GM12878 (cell line): ENCODE measurements around the gene GREB1. TPM values are rescaled to one million over a fixed set of nuclear protein-coding genes. Genes with fewer than 3 reads are reported as not detected.

Source experiments
- ATAC-seq: fragments of 200-7000 bp; cut with Tn5 transposase; 3 replicates; pipeline ENCODE4 v1.9.1; 2020; ENCODE audit warnings: mild to moderate bottlenecking, moderate library complexity
- BruUV-seq: library from RNA; stranded (reverse); fragments of 400-500 nt; replicated peaks from 2 replicates; lab custom pipeline; 2021; lab: Mats Ljungman, UMichigan
- CTCF ChIA-PET: fragments of 300-600 bp; sonication (Branson Sonifier 250); formaldehyde crosslinking; extraction: SDS; loops from one replicate; lab custom pipeline; 2021; ENCODE audit warnings: inconsistent platforms; lab: Yijun Ruan, JAX
- POLR2A ChIA-PET: fragments of 350-600 bp; formaldehyde crosslinking; extraction: SDS; loops from one replicate; lab custom pipeline; 2021; ENCODE audit warnings: inconsistent platforms; lab: Charles Lee
- RAD21 ChIA-PET: fragments of 300-600 bp; sonication (Branson Sonifier 250); formaldehyde crosslinking; loops from one replicate; lab custom pipeline; 2023; ENCODE audit warnings: antibody characterized with exemption; ENCODE audit not compliant: unreplicated experiment; lab: Charles Lee
- SMC1A ChIA-PET: fragments of 300-600 bp; sonication (Branson Sonifier 250); formaldehyde crosslinking; loops from one replicate; lab custom pipeline; 2023; ENCODE audit not compliant: unreplicated experiment, uncharacterized antibody; lab: Charles Lee
- DNase-seq: peaks from one replicate; pipeline ENCODE4 v3.0.0-alpha.2; 2011; ENCODE audit warnings: low read depth, low spot score
- FAIRE-seq: peaks from 3 replicates; lab custom pipeline; 2011; peaks lifted over from hg19 to GRCh38; lab: Jason Lieb, UNC
- H2AFZ ChIP-seq: 2 replicates; pipeline ENCODE4 v1.6.0; 2011; ENCODE audit warnings: low read depth, low read length, control low read depth; ENCODE audit not compliant: control insufficient read depth
- H3K27ac ChIP-seq: 2 replicates; pipeline ENCODE4 v1.5.1; 2011; ENCODE audit warnings: control low read depth; ENCODE audit not compliant: control insufficient read depth, insufficient read depth
- H3K27me3 ChIP-seq, 2 experiments: replicated peaks in 1 of 2; 2 replicates each; pipeline versions ENCODE4 v1.6.0 to v1.6.1; 2011; ENCODE audit warnings: low read length in 1 of 2; ENCODE audit not compliant: control insufficient read depth in 2 of 2, insufficient read depth in 2 of 2
- H3K36me3 ChIP-seq, 2 experiments: 2 replicates each; pipeline ENCODE4 v1.5.1; 2011; ENCODE audit warnings: low read length in 1 of 2; ENCODE audit not compliant: control insufficient read depth in 2 of 2, insufficient read depth in 2 of 2
- H3K4me1 ChIP-seq: 2 replicates; pipeline ENCODE4 v1.6.1; 2011; ENCODE audit warnings: mild to moderate bottlenecking, low read length, moderate library complexity, mixed read lengths; ENCODE audit not compliant: control insufficient read depth, insufficient read depth
- H3K4me2 ChIP-seq: 2 replicates; pipeline ENCODE4 v1.6.0; 2011; ENCODE audit warnings: control low read depth; ENCODE audit not compliant: control insufficient read depth, insufficient read depth
- H3K4me3 ChIP-seq: fragments of 200-600 bp; sonication (generic); 2 replicates; pipeline ENCODE4 v1.5.1; 2016
- H3K79me2 ChIP-seq: 2 replicates; pipeline ENCODE4 v1.6.0; 2011; ENCODE audit warnings: low read length; ENCODE audit not compliant: control insufficient read depth, insufficient read depth
- H3K9ac ChIP-seq: 2 replicates; pipeline ENCODE4 v1.8.0; 2011; ENCODE audit warnings: low read length, control low read depth, mixed read lengths; ENCODE audit not compliant: control insufficient read depth, insufficient read depth
- H3K9me3 ChIP-seq: replicated peaks from 3 replicates; pipeline ENCODE4 v1.5.1; 2011; ENCODE audit warnings: mild to moderate bottlenecking, low read length; ENCODE audit not compliant: control insufficient read depth, insufficient read depth
- H4K20me1 ChIP-seq: 2 replicates; pipeline ENCODE4 v1.6.0; 2011; ENCODE audit not compliant: control insufficient read depth, insufficient read depth
- CHD4 ChIP-seq: fragments of 200-600 bp; sonication (generic); IDR thresholded peaks from 2 replicates; pipeline ENCODE4 v1.6.1; 2016; ENCODE audit warnings: mild to moderate bottlenecking
- JUNB ChIP-seq: IDR thresholded peaks from 2 replicates; pipeline ENCODE4 v1.6.1; 2016; ENCODE audit warnings: antibody characterized with exemption, mild to moderate bottlenecking
- NFXL1 ChIP-seq: fragments of 450-650 bp; IDR thresholded peaks from 2 replicates; pipeline ENCODE4 v1.6.1; 2017; ENCODE audit warnings: antibody characterized with exemption, mild to moderate bottlenecking, borderline replicate concordance
- RFX5 ChIP-seq: IDR thresholded peaks from 2 replicates; pipeline ENCODE4 v1.6.1; 2011; ENCODE audit warnings: low read depth, low read length, improper control_type of control experiment
- ZNF274 ChIP-seq: IDR thresholded peaks from one replicate; pipeline ENCODE4 v1.8.0; 2011; ENCODE audit not compliant: insufficient read length, insufficient read depth
- WGBS: methylation state at CpG from one replicate; pipeline ENCODE4 v1.1.6; 2016; ENCODE audit warnings: low lambda C conversion rate; ENCODE audit not compliant: insufficient replicate concordance, insufficient coverage; ENCODE audit errors: missing lambda C conversion rate; 5-methylcytosine and 5-hydroxymethylcytosine counted together
- in situ Hi-C: fragments of 300-500 bp; cut with MboI; formaldehyde crosslinking; loops from 9 replicates; pipeline ENCODE4 v1.14.3; 2018; ENCODE audit warnings: mixed read lengths
- intact Hi-C: fragments of 100-400 bp; cut with micrococcal nuclease; formaldehyde crosslinking; loops from one replicate; pipeline ENCODE4 v1.14.2; 2022; ENCODE audit not compliant: unreplicated experiment
- polyA plus RNA-seq, 11 experiments: library from polyadenylated mRNA; depleted of rRNA in 4 of 11; unstranded in 6 of 11; stranded (reverse) in 5 of 11; fragments of >200 nt; fragmentation: Nextera tagmentation in 4 of 11; fragmentation: Illumina TruSeq in 1 of 11; extraction: Ambion mirVana in 4 of 11; extraction: Trizol in 1 of 11; gene quantifications; 1 replicate in 1 of 11; 2 replicates in 10 of 11; pipeline versions ENCODE4 v1.2.1 to v1.2.3, GENCODE V29; 2011 to 2016; ENCODE audit warnings: inconsistent platforms in 2 of 11, missing spikeins in 2 of 11, low read depth in 1 of 11
- total RNA-seq, 4 experiments: library from RNA; depleted of rRNA in 3 of 4; stranded (reverse); fragments of >200 nt in 3 of 4; fragmentation: Illumina TruSeq in 1 of 4; extraction: Trizol in 1 of 4; gene quantifications; 2 replicates each; pipeline versions ENCODE4 v1.2.1 to v1.2.3, GENCODE V29; 2013 to 2021
- TF ChIP-seq, protein P1 (sequence below): fragments of 450-650 bp; IDR thresholded peaks from 2 replicates; pipeline ENCODE4 v1.6.1; 2017; ENCODE audit warnings: mild to moderate bottlenecking, low read depth, inconsistent platforms; ENCODE audit not compliant: poor library complexity, severe bottlenecking
- TF ChIP-seq, protein P2 (sequence below): IDR thresholded peaks from 2 replicates; pipeline ENCODE4 v1.6.1; 2012; ENCODE audit warnings: mild to moderate bottlenecking, low read depth, low read length

GREB1 gene
- total and polyA plus RNA-seq, 10 of the 15 experiments (the other 5 are each of a cell fraction or from before 2014, with no cell fraction given), result 0.09 to 2.1 (median 0.37) TPM; not detected in 1

DNA sequence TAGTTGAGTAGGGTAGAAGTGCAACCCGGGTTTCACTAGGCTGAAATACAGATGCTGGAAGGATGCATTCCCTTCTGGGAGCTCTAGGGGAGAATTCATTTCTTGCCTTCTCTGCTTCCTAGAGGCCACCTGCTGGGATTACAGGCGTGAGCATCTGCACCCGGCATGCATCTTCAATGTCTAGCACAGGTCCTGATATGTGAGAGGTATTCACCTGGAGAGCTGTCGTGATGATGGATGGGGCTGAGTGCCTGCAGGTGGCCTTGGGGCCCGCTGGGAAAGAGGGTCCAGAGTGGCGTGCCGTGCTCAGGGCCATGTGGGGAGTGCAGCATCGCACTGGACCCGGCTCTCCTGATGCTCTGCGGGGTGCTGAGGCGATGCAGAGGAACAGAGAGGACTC lies 142.8 kb downstream of the GREB1 start (continued):
- TF ChIP-seq, protein P1, sequence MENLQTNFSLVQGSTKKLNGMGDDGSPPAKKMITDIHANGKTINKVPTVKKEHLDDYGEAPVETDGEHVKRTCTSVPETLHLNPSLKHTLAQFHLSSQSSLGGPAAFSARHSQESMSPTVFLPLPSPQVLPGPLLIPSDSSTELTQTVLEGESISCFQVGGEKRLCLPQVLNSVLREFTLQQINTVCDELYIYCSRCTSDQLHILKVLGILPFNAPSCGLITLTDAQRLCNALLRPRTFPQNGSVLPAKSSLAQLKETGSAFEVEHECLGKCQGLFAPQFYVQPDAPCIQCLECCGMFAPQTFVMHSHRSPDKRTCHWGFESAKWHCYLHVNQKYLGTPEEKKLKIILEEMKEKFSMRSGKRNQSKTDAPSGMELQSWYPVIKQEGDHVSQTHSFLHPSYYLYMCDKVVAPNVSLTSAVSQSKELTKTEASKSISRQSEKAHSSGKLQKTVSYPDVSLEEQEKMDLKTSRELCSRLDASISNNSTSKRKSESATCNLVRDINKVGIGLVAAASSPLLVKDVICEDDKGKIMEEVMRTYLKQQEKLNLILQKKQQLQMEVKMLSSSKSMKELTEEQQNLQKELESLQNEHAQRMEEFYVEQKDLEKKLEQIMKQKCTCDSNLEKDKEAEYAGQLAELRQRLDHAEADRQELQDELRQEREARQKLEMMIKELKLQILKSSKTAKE, result no peak
- no peak for TF ChIP-seq JUNB
- no peak for TF ChIP-seq ZNF274
- TF ChIP-seq RFX5, result no peak
- TF ChIP-seq, all 136 proteins: peak for 0

DNA sequence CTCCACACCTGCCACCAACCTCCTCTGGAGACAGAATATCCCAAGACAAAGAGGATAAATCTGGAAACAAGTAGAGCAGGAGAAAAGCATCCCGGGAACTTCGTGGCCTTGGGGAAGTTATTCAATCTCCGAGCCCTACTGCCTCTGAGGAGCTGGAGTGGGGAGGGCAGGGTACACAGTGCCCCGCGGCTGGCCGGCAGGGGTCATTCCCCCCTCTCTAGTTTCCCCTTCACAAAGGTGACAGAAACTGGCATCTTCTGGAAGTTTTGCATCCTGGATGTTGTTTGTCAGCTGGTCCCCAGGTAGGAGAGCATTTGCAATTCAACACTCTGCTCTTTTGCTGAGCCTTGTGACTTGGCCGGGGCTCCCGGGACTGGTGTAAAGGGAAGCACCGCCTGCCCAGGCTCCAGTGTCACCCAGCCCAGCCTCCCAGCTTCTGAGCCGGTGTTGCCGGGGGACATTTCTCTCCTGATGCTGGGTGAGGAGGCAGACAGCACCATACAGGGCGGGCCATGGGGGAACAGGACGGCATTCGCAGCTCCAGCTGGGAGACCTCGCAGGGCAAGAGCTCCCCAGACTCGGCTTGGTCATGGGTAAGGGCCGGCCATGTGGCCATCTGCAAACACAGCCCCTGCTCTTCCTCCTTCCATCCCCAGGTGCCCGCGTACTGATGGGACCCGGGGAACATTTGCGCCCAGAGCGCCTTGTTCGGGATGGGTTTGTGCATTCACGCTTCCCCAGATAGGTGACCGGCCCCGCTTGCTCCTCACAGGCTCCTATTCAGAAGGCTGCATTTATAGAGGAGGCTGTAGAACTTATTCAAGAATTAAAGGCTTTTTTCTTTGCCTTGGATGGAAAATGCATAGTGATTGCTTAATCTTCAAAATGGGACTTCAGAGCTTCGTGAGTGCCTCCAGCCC lies 143.6 kb downstream of the GREB1 start:
- H3K9ac ChIP-seq, result no peak overlapping the region
- intact Hi-C loops, result no loop called here
- H3K4me3 ChIP-seq, result no peak overlapping the region
- H3K36me3 ChIP-seq, result no peaks in the 10 kb centered on the region
- ChIA-PET RAD21 (no interaction called here), SMC1A (no interaction called here), POLR2A (no interaction called here), CTCF (interaction anchor here (1.9 kb wide), 1 partner anchor 94 kb away, joined by 6 read pairs; no protein-coding TSS in a partner anchor)
- H3K27ac ChIP-seq, result no peak overlapping the region
- no peak overlapping the region for H3K4me2 ChIP-seq
- DNase-seq, result no peak
- no peaks in the 10 kb centered on the region for H3K79me2 ChIP-seq
- peaks cover 3 to 10% of the 10 kb centered on the region in 2 experiments for H3K27me3 ChIP-seq
- no peaks in the 10 kb centered on the region for H3K9me3 ChIP-seq
- no peak overlapping the region for H2AFZ ChIP-seq
- FAIRE-seq, result no peak
- 54% methylated on average over 27 of the region's 27 CpGs for WGBS
- in situ Hi-C loops, result no loop called here
- no peak for ATAC-seq
- H3K4me1 ChIP-seq, result no peaks in the 10 kb centered on the region
- TF ChIP-seq CHD4 (no peak), NFXL1 (no peak)
- TF ChIP-seq, protein P2, sequence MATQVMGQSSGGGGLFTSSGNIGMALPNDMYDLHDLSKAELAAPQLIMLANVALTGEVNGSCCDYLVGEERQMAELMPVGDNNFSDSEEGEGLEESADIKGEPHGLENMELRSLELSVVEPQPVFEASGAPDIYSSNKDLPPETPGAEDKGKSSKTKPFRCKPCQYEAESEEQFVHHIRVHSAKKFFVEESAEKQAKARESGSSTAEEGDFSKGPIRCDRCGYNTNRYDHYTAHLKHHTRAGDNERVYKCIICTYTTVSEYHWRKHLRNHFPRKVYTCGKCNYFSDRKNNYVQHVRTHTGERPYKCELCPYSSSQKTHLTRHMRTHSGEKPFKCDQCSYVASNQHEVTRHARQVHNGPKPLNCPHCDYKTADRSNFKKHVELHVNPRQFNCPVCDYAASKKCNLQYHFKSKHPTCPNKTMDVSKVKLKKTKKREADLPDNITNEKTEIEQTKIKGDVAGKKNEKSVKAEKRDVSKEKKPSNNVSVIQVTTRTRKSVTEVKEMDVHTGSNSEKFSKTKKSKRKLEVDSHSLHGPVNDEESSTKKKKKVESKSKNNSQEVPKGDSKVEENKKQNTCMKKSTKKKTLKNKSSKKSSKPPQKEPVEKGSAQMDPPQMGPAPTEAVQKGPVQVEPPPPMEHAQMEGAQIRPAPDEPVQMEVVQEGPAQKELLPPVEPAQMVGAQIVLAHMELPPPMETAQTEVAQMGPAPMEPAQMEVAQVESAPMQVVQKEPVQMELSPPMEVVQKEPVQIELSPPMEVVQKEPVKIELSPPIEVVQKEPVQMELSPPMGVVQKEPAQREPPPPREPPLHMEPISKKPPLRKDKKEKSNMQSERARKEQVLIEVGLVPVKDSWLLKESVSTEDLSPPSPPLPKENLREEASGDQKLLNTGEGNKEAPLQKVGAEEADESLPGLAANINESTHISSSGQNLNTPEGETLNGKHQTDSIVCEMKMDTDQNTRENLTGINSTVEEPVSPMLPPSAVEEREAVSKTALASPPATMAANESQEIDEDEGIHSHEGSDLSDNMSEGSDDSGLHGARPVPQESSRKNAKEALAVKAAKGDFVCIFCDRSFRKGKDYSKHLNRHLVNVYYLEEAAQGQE, result no peak
- H4K20me1 ChIP-seq, result no peaks in the 10 kb centered on the region
- BruUV-seq, result no TSS peak
